HG03139 (cell line): Measurements from ENCODE around the gene WDR13.

Source experiments
- ATAC-seq: cut with Tn5 transposase; IDR thresholded peaks from one replicate; pipeline ENCODE4 v1.9.1; 2021; ENCODE audit not compliant: unreplicated experiment

The WDR13 gene

DNA sequence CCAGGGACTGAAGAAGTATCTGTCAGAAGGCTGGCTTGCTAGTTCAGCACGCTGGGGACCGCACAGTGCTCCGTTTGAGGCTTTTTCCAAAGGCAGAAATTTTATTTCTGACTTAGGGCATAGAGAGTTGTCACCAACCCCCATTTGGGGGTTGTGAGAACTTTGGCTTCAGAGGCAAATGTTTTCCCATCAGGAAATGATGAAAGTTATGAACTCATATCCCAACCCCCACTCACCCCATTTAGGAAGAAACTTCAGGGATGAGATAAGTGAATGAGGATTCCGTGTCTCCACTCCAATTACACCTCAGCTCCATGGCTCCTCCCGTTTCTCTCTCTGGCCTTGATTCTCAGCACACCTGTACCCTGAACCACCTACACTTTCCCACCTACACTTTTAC, 4.3 kb upstream of the WDR13 start:
- ATAC-seq: no peak

- ATAC-seq: no peak
Observed at GRCh38 chrX:48595929-48596328, 1.4 kb upstream of the WDR13 start.

- ATAC-seq: no peak
Observed at GRCh38 chrX:48598614-48599013, 1.3 kb downstream of the WDR13 start.

- no peak for ATAC-seq
Observed at GRCh38 chrX:48599341-48599740, 2.0 kb downstream of the WDR13 start.

GRCh38 chrX:48600226-48600625, 2.9 kb downstream of the WDR13 start:
- no peak for ATAC-seq

- ATAC-seq: no peak
Observed at GRCh38 chrX:48601741-48602394, 4.6 kb downstream of the WDR13 start.

DNA sequence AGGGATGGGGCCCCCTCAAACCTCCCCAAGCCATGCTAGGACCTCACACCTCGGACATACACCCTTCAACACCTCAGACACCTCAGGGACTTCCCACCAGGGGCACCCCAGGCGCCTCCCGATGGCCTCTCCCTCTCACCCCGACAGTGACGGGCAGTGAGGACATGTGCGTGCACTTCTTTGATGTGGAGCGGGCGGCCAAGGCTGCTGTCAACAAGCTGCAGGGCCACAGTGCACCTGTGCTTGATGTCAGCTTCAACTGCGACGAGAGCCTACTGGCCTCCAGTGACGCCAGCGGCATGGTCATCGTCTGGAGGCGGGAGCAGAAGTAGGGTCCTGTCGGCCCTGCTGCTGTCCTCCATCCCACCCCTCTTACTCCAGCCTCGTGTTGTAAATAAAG, 7.4 kb downstream of the WDR13 start:
- no peak for ATAC-seq

- no peak for ATAC-seq
Observed at GRCh38 chrX:48606091-48606490, 8.8 kb downstream of the WDR13 start.

GRCh38 chrX:48611703-48612102, 14.4 kb downstream of the WDR13 start:
- ATAC-seq: no peak

- ATAC-seq: no peak
Observed at GRCh38 chrX:48613502-48614160, 16.3 kb downstream of the WDR13 start.

DNA sequence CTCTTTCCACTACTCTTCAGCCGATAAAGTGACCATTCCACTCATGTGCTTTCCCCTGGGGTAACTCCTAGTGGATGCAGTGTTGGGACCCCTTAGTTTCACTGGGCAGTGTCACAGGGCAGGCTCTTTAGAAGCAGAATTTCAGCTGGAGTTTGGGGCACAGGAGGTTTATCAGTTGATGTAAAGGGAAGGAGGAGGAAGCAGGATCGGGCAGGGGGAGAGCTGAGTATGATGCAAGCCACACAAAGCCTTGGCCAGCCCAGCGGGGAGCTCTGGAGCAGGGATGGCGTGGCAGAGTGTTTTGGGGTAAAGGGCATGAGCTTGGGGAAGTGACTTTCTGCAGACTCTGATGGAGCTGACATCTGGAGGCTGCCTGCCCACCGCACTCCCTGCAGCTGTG, 19.3 kb downstream of the WDR13 start:
- ATAC-seq: no peak

- ATAC-seq: no peak
Observed at GRCh38 chrX:48617542-48618340, 20.4 kb downstream of the WDR13 start.

- no peak for ATAC-seq
Observed at GRCh38 chrX:48626401-48627298, 29.4 kb downstream of the WDR13 start.

DNA sequence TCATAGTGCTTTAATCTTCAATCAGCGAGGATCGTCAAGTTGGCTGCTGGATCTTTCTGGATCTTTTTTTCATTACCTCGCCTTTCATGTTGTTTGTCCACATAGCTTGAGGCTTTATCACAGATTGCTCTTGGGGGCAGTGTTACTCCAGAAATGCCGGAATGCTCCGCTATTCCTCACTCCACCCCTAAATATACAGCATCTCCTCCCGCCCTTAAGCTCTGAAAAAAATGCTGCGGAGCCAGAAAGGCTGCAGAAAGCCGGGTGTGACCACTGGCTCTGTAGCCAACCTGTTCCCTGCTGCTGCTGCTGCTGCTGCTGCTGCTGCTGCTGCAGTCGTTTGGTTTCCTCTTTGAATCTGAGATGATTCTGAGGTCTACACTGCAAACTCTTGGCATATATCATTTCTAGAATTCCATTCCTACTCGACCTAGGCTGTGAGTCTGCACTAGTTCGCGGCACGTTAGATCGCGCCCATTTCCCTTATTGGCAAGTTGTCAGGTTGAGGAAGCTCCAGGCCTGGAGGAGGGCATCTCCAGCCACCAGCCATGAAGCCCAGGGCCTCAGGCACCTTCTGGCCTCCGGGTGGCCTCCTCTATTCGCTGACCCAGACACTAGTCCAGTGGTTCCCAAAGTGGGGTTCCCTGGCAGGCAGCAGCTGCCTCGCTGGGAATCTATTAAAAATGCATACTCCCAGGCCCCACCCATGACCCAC, 34.2 kb downstream of the WDR13 start:
- ATAC-seq: no peak

DNA sequence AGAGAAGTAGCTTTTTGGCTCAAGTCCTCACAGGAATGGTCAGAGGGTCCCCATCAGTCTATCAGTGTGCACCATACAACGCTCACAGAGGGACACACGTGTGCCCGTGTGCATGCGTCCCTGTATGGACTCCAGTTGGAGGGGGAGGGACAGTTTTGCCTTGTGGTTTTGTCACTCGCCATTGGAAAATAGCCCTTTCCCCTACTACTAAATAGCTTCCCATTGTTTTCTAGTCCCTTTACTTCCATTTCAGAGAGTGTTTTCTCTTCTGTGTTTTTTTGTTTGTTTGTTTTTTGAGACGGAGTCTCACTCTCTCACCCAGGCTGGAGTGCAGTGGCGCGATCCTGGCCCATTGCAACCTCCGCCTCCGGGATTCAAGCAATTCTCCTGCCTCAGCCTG, 34.9 kb downstream of the WDR13 start:
- ATAC-seq: no peak

DNA sequence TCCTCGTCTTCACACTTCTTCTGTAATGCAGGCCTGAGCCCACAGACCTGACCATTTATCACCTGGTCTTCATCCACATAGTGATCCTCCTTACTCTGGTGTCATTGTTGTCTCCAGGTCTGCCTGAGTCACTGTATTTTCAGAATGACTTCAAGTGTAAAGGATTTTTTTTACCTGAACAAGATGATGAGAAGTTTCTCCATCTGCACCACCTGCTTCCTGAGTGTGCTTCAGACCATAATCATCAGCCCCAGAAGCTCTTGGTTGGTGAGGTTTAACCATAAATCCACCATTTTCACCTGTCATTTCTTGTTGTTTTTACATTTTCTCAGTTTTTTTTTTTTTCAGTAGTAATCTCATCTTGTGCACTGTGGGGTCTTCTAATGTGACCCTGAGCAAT, 39.0 kb downstream of the WDR13 start:
- ATAC-seq: no peak

GRCh38 chrX:48636776-48637175, 39.5 kb downstream of the WDR13 start:
- ATAC-seq: no peak

GRCh38 chrX:48645669-48646068, 48.4 kb downstream of the WDR13 start:
- ATAC-seq: no peak

DNA sequence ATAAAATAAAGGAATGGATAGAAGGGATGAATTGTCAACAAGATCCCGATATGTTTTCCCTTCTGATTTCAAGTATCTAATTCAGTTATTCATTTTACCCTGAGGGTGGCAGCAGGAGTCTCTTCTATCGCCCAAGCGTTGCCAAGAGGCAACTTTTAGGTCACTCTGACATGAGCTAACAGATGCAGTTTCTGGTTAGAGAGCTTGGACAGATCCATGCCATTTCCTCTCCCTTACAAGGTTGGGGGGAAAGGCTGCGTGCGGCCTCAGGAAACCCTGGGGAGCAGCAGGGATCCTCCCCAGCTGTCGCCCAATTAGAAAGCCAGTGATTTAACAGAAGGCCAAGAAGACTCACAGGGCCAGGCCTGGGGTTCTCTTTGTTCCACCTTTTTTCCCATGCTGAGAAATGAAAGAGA, 51.1 kb downstream of the WDR13 start:
- ATAC-seq: no peak

DNA sequence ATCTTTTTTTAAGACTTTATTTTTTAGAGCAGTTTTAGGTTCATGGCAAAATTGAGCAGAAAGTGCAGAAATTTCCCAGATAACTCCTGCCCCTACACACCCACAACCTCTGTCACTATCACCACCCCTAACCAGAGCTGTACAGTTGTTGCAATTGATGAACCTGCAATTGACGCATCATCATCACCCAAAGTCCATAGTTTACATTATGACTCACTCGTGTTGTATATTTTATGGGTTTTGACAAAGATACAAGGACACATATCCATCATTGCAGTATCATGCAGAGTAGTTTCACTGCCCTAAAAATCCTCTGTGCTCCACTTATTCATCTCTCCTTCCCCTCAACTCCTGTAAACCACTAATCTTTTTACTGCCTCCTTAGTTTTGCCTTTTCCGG, 51.8 kb downstream of the WDR13 start:
- ATAC-seq: no peak
